Renal pelvis (tissue), 4 donors: ENCODE data around the gene AAK1. TPM values are rescaled to one million over a fixed set of nuclear protein-coding genes. Genes with fewer than 3 reads are reported as not detected.
"Not testable (repeated sequence)": the region's sequence is repeated elsewhere in the genome, so short reads cannot be mapped to it uniquely, and the experiment has no call there.

Experiments
- DNase-seq: peaks from one replicate; pipeline ENCODE4 v3.0.0-alpha.2; 2013
- polyA plus RNA-seq, 3 donors: library from polyadenylated mRNA; unstranded; fragments of 120-200 nt; gene quantifications; one replicate each; pipeline ENCODE4 v1.2.1, GENCODE V29; 2013; ENCODE audit not compliant: insufficient read length in 3 of 3

The AAK1 gene
- polyA plus RNA-seq, 3 donors, result 16.7 to 27.0 (median 26.4) TPM

- no peak for DNase-seq
Measured at GRCh38 chr2:69453475-69454129, 189.9 kb downstream of the AAK1 start.

- DNase-seq, result no peak
Measured at GRCh38 chr2:69452687-69453086, 190.9 kb downstream of the AAK1 start.

- no peak for DNase-seq
Measured at GRCh38 chr2:69450735-69451416, 192.7 kb downstream of the AAK1 start.

- no peak for DNase-seq
Measured at GRCh38 chr2:69449906-69450305, 193.6 kb downstream of the AAK1 start.

- DNase-seq, result not testable (repeated sequence)
Measured at GRCh38 chr2:69443673-69444072, 199.9 kb downstream of the AAK1 start.

GRCh38 chr2:69439499-69439898, 204.0 kb downstream of the AAK1 start:
- DNase-seq, result not testable (repeated sequence)

- no peak for DNase-seq
Measured at GRCh38 chr2:69438580-69438979, 205.0 kb downstream of the AAK1 start.

GRCh38 chr2:69437751-69438154, 205.8 kb downstream of the AAK1 start:
- no peak for DNase-seq

- DNase-seq, result peak; percentile 95
Measured at GRCh38 chr2:69436938-69437750, 206.4 kb downstream of the AAK1 start, which contains the start of gene NFU1. Gene NFU1, minus strand, starts transcription at chr2:69437435. Its CDS starts 13 bp downstream, at chr2:69437422.

GRCh38 chr2:69436596-69436937, 207.0 kb downstream of the AAK1 start:
- DNase-seq, result peak; percentile 38

GRCh38 chr2:69434753-69435152, 208.8 kb downstream of the AAK1 start:
- no peak for DNase-seq

- DNase-seq, result no peak
Measured at GRCh38 chr2:69429491-69430183, 213.9 kb downstream of the AAK1 start.

GRCh38 chr2:69428981-69429380, 214.6 kb downstream of the AAK1 start:
- no peak for DNase-seq

GRCh38 chr2:69424419-69424818, 219.1 kb downstream of the AAK1 start:
- DNase-seq, result no peak

GRCh38 chr2:69422198-69422597, 221.3 kb downstream of the AAK1 start:
- DNase-seq, result no peak

GRCh38 chr2:69419111-69419510, 224.4 kb downstream of the AAK1 start:
- not testable (repeated sequence) for DNase-seq

GRCh38 chr2:69416147-69416546, 227.4 kb downstream of the AAK1 start:
- no peak for DNase-seq

Other genes starting within 250 kb of the AAK1 start
- 10 to 100 TPM; 54.7 to 60.5 (median 58.8) TPM for gene NFU1, start 206.3 kb downstream of the AAK1 start, polyA plus RNA-seq
- gene ANXA4, start 98.4 kb upstream of the AAK1 start, polyA plus RNA-seq, result 100 to 1,000 TPM; 227 to 283 (median 260) TPM
- gene GMCL1, start 185.9 kb upstream of the AAK1 start, polyA plus RNA-seq, result 10 to 100 TPM; 22.6 to 34.2 (median 33.7) TPM